ENCODE measurements around the gene SEMA3E.
"Not testable (repeated sequence)": the region's sequence is repeated elsewhere in the genome, so short reads cannot be mapped to it uniquely, and the experiment has no call there.

SEMA3E gene

DNA sequence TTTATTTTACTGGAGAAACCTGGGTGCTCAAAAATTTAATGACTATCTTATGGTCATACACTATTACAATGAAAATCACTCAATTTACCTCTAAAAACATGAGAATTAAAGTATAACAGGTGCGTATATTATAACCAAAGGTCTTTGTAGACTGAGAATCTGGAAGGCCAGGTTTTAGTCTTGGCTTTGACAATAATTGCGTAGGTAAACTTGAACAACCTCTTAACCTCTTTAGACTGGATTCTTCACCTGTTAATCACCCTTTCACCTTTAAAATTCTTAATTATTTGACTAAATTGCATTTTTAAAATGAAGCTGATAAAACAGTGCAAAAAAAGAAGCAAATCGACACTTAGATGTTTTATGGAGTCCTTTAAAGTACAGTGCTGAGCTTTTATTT is 156.1 kb downstream of the SEMA3E start:
- no peak for DNase-seq (ENCODE audit: low read depth in 2 of 2, low spot score in 1 of 2)

DNA sequence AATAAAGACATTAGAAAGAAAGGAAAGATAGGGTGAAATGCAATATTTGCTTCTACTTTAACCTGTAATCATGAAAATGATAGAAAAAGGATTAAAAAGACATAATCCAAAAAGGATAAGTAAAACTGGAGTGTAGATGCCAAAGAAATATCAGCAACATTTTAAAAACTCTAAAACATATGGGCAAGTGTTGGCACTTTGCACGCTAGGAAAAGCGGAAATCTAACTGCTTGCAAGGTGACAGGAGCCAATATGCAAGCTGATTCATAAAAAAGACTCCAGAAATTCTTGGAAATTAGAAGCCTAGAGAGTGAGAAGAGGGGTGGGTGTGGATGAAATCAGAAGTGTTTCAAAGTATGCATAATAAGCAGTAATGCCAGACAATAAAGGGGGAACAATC is 161.1 kb downstream of the SEMA3E start:
- no peak for DNase-seq (ENCODE audit: low read depth in 2 of 2, low spot score in 1 of 2)

DNA sequence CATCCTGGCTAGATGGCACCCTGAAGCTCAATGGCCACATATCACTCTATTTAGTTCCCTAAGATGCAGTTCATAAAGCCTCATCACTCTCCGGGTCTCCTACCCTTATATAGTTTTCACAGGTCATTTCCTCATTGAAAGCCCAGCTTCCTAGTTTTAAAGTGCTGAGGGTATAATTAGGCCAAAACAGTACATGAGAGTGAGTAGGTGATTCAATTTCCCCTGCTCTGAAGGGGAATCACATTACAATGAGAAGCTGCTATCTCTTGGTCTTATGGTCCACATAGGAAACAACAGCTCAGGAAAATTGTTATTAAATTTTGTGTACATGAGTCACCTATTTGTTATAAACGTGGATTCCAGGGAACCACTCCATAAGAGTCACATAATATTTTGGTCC is 162.0 kb downstream of the SEMA3E start:
- no peak for DNase-seq (ENCODE audit: low read depth in 2 of 2, low spot score in 1 of 2)

DNA sequence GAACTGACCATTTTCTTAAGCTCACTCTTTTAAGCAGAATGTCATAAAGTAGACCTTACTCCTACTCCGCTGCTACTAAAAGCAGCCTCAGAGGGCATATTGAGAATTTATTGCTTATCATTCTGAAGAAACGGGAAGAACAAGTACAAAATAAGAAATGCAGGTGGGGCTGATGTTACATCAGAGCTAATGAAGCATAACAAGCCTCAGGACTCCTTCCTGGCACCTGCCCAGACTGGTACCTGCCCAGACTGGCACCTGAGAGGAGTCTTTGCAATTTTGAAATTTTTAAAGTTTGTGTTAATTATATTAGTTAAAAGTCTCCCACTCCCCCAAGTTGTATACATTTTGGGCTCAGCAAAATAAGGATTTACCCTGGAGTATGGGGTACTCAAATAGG is 162.4 kb downstream of the SEMA3E start:
- no peak for DNase-seq (ENCODE audit: low read depth in 2 of 2, low spot score in 1 of 2)

DNA sequence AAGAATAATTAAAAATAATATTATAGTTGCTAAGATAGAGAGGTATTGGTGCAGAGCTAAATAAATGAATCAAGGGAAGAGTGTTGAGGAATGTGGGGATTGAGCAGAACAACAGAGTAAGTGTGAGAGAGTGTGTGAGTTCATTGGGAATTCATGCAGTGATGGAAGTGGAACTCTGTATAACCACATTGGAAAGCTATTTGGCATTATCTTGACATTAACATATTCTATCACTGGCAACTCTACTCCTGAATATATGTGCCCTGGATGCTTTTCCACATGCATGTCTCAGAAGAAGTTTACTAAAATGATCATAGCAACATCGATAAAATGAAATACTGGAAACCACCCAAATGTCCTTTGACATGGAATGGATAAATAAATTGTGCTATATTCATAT is 164.1 kb downstream of the SEMA3E start:
- DNase-seq (ENCODE audit: low read depth in 2 of 2, low spot score in 1 of 2): no peak

DNA sequence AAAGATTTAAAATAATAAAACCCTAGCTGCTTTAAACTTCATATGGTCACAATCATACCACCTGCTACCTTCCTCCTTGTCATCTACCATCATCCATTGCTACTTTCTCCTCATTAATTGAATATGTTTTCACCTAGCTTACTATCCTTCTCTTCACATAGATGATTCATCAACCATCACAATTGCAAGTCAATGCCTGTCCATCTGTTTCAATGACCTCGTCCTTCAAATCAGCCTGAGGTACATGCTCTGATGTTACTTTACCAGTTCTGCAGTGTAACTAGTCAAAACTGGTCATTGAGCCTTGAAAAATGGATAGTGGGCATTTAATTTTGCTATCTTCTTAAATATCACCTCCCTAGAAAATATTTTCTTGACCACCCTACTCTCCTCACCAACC is 164.7 kb downstream of the SEMA3E start:
- no peak for DNase-seq (ENCODE audit: low read depth in 2 of 2, low spot score in 1 of 2)

DNA sequence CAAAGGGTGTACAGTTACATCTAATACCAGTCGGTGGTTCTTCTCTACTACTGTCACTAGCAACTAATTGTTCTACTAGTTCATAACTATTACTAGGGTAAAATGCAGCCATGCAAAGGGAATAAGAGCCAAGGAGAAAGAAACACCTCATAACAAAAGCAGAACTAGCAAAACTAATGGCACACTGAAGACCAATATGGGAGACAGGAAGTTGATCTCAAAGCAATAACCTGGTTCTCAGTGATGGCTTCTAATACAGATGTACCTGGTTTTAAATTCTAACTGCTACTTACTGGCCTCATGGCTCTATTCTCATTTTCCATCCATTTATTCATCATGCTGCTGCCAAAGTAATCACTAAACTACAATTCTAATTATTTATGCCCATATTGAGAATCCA is 170.3 kb downstream of the SEMA3E start:
- no peak for DNase-seq (ENCODE audit: low read depth in 2 of 2, low spot score in 1 of 2)

DNA sequence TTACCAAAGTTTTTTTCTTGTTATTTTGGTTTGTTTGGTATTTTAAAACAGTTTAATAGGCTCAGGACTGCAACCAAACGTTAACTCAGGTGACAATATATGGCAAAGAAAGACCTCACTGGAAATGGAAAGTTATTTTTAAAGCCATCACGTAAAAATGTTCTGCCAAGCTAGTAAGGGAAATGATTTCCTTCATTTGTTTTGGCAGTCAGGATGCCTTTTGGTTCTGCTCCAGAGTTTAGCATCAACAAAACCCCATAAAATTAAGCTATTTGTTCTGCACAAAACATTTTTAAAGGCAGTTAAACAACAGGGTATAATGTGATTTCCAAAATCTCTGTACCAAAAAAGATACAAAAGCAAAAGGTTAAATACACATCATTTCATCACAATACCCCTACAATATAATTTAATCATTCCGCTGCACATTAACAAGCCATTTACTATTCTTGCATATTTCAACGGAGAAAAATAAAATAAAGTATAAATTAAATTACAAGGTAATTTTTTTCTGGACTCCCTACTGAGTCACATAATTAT is 172.4 kb downstream of the SEMA3E start:
- DNase-seq (ENCODE audit: low read depth in 2 of 2, low spot score in 1 of 2): no peak

DNA sequence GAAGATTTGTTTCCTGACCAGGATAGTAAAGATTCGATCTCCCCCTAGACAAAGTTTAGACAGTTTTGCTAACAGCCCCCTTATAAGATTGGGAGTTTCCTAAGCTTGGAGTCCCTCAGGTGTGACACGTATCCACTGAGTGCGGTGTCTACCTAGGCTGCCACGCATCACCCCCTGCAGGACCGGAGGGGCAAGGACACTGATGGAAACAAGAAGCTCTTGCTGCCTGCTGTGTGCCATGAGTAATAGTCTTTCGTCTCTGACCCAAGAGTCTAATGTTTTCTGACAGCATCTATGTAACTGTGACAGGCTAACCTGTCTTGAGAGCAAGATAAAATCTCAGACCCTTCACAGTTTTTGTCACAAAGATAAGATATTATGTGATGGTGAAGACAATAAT is 173.5 kb downstream of the SEMA3E start:
- no peak for DNase-seq (ENCODE audit: low read depth in 2 of 2, low spot score in 1 of 2)

DNA sequence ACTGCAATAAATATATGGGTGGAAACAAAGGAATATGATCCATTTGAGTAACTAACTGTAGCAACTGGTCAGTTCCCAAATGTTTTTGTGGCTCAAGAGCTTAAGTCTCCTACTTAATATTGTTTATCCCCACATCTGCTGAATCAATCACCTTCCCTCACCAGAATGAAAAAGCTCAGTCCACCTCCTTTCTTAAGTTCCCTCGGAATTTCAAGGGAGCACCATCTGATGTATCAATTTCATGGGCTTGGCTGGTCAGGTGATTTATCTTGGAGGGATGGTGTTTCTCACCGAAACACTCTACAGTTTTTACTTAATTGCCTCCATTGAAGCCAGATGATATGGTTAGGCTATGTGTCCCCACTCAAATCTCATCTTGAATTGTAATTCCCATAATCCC is 176.6 kb downstream of the SEMA3E start:
- no peak for DNase-seq (ENCODE audit: low read depth in 2 of 2, low spot score in 1 of 2)

DNA sequence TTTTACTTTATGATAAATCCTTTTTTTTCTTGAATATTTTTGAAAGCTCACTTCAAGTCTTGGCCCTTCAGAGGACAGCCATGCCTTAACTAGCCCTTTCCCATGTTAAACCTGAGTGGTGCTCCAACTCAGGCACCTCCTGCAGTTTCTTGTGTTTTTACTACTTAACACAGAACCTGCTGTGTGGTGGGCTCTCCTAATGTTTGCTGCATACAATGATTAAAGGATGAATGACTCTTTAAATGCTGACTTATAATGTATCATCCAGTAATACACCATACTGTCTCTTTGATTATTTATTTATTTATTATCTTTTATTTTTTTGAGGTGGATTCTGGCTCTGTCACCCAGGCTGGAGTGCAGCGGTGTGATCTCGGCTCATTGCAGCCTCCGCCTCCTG is 179.4 kb downstream of the SEMA3E start:
- no peak for DNase-seq (ENCODE audit: low read depth in 2 of 2, low spot score in 1 of 2)

DNA sequence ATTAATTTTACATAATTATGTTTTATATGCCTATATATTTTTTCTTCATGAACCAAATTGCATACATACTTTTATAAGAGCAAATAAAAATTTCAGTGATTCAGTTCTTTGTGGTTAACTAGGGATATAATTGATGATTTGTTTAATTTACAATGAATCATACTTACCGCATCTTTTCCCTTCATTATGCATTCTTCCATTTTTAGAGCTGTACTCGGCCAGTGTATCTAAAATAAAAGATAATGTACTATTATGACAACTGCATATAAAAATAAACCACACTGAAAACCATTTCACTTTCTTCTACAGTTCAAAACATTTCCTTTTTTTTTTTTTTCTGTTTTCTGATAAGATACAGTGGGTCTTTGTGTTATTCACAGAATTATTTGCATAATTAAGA is 179.9 kb downstream of the SEMA3E start:
- no peak for DNase-seq (ENCODE audit: low read depth in 2 of 2, low spot score in 1 of 2)

DNA sequence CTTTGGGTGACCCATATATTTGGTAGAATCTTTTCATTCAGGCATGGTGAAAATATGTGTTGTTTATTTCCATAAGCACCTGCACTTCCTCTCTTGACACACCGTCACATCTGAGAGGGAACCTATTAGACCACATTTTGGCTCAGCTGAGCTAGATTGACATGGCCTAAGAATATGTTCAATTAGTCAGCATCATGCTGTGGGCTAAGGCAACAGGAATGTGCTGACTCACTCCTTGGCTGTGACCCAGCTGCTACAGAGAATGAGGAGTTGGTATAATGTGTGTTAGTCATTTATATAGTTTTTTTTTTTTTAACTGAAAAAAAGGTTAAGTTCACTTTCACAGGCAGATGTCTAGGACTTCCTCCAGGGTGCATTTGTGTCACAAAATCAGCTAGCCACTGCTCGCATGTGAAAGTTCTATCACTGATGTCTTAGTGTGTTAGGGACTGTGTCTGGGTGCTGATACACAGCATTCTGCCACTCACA is 180.6 kb downstream of the SEMA3E start:
- DNase-seq (ENCODE audit: low read depth in 2 of 2, low spot score in 1 of 2): no peak

DNA sequence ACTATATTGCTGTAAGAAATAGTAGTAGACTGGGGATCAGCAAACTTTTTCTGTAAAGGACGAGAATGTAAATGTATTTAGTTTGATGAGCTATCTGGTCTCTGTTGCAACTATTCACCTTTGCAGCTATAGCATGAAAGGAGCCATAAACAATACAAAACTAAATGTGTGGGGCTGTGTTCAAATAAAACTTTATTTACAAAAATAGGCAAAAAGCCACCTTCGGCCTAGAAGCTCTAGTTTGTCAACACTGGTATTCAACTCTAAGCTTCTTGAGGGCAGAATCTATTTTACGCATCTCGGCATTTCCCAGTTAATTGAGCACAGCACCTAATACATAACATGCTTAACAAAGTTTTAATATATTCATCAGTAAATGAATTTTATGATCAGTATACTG is 181.4 kb downstream of the SEMA3E start:
- DNase-seq (ENCODE audit: low read depth in 2 of 2, low spot score in 1 of 2): no peak

DNA sequence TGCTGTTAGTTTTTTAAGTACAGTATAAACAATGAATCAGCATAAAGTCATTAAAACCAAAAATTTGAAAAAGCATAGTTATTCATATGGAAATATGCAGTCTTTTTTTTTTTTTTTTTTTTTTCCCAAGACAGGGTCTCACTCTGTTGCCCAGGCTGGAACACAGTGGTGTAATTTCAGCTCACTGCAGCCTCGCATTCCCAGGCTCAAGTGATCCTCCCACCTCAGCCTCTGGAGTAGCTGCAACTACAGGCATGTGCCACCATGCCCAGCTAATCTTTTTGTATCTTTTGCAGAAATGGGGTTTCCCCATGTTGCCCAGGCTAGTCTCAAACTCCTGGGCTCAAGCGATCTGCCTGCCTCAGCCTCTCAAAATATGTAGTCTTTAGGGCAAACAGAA is 182.0 kb downstream of the SEMA3E start:
- DNase-seq (ENCODE audit: low read depth in 2 of 2, low spot score in 1 of 2): no peak

DNA sequence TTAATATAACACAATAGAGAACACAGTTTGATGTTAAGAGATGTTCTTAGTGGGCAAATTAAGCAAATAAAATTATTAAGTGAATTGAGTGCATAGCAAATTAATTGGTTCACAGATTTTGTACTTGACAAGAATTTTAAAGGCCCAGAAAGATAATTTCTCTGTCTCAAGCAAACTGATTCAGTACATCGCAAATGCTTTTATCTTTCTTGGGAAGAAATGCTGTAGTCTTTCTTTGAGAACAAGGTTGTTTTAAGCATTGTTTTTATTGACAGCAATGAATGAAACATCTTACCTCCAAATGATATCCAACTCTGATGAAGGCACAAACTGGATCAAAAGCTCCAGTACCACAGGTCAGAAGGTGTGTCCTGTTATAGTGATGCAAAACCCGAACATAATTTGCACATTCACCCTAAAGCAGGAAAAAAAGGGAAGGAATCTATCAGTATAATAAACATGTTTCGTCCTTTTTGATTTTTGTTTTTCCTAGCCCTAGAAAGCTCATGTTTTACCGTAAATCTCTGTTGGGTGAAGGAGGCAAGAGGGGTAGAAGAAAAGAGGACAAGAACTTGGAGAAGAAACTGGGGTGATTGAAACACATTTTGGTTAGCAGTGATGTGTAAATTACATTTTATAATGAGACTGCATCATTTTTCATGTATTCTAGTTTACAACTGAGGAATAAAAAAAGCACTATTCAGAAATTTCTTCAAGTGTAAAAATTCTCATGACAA is 182.6 kb downstream of the SEMA3E start:
- no peak for DNase-seq (ENCODE audit: low read depth in 2 of 2, low spot score in 1 of 2)

DNA sequence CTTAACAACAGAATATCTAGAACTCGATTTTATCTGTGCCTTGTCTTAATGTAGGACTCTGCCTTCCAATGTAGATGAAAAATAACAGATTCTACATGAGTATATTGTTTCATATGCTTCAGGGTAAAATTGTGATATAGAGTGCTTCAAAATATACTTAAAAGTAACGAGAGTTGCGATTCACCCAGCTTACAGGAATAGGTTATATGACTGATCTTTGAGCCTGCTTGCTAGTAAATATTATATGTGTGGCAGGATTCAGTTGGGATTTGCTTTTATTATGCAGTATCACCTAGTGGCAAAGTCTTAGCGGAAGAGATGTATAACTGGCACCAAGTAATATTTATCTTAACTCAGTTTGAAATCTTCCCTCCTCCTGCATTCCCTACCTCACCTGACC is 183.3 kb downstream of the SEMA3E start:
- DNase-seq (ENCODE audit: low read depth in 2 of 2, low spot score in 1 of 2): no peak

DNA sequence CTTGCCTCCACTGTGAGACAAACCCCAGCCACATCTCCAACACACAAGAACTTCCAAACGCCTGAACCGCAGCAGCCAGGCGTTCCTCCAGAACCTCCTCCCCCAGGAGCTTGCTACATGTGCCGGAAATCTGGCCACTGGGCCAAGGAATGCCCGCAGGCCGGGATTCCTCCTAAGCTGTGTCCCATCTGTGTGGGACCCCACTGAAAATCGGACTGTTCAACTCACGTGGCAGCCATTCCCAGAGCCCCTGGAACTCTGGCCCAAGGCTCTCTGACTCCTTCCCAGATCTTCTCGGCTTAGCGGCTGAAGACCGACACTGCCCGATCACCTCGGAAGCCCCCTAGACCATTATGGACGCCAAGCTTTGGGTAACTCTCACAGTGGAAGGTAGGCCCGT is 187.1 kb downstream of the SEMA3E start:
- not testable (repeated sequence) for DNase-seq (ENCODE audit: low read depth in 2 of 2, low spot score in 1 of 2)

DNA sequence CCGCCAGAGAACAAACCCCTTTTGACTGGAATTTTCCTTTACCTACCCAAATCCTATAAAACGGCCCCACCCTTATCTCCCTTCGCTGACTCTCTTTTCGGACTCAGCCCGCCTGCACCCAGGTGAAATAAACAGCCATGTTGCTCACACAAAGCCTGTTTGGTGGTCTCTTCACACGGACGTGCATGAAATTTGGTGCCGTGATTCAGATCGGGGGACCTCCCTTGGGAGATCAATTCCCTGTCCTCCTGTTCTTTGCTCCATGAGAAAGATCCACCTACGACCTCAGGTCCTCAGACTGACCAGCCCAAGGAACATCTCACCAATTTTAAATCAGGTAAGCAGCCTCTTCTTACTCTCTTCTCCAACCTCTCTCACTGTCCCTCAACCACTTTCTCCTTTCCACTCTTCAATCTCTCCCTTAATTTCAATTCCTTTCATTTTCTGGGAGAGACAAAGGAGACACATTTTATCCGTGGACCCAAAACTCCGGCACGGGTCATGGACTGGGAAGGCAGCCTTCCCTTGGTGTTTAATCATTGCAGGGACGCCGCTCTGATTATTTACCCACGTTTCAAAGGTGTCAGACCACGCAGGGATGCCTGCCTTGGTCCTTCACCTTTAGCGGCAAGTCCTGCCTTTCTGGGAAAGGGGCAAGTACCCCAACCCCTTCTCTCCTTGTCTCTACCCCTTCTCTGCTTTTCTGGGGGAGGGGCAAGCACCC is 188.8 kb downstream of the SEMA3E start:
- not testable (repeated sequence) for DNase-seq (ENCODE audit: low read depth in 2 of 2, low spot score in 1 of 2)

DNA sequence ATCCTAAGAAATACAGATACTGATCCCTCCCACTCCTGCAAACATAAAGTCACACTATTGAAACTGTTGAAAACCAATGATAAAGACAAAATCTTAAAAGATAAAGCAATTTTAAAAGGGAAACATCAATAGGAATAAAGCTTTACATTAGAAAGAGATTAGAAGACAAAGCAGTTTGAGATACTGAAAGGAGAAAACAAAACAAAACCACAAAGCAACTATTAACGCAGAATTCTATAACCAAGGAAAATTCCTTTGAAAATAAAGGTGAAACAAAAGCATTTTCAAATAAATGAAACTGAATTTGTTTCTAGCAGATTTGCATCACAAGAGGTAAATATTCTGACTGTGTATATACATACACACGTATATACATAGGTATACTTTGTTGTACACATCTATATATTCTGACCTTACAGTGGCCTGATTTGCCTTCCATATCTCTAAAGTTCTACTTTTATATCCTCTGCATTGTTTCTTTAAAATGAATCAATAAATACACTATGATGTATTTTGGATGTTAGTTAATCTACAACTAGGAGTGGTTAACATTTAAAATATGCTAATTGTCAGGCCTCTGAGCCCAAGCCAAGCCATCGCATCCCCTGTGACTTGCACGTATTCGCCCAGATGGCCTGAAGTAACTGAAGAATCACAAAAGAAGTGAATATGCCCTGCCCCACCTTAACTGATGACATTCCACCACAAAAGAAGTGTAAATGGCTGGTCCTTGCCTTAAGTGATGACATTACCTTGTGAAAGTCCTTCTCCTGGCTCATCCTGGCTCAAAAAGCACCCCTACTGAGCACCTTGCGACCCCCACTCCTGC is 189.6 kb downstream of the SEMA3E start:
- not testable (repeated sequence) for DNase-seq (ENCODE audit: low read depth in 2 of 2, low spot score in 1 of 2)

DNA sequence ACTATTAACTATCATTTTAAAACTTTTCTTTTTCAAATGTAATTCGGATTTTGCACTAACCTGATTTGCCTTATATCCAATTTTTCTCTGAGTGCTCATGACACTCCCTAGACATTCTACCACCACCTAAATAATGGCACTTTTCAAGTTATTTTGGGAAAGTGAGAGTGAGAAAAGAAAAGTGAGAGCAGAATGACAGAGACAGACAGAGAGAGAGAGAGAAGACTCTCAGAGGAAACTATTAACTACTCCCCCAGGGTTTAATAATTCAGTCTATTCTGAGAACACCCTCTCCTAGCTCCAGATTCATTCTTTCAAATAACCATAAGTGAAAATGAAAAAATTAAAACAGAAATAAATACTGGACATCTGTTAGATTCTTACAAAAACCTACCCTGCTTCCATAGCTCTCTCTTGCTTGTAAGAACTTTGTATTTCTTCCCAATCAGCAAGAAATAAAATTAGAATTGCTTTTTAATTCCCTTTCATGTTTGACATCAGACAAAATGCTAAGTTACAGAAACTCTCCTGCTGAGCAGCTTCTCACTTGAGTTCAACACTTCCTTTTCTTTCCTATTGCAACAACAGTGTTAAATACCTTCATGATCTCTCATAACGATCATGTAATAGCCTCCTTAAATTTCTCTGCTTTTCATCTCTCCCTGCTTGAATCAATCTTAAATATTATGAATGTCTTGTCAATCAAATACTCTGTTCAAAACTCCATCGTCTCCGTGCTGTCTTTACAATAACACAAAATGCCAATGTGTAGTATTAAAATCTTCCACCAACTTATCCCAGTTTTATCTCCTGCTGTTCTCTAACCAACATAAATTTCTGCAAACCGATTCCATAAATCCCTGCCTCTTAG is 191.7 kb downstream of the SEMA3E start:
- no peak for DNase-seq (ENCODE audit: low read depth in 2 of 2, low spot score in 1 of 2)

Measured in stimulated activated CD8-positive, alpha-beta memory T cell treated with anti-CD3 and anti-CD28 coated beads, Interleukin-4, amount 100 ng/mL, for 4 hours (primary cell).